Vagina (tissue), 2 donors: Measurements from ENCODE around the gene CD47.

Experiments used
- CTCF ChIP-seq, 3 experiments: fragments of 450-650 bp in 2 of 3; fragments of 200-600 bp in 1 of 3; sonication (generic) in 1 of 3; IDR thresholded peaks; one replicate each; pipeline ENCODE4 v1.5.1; 2017 to 2019; ENCODE audit warnings: antibody characterized with exemption in 3 of 3, mild to moderate bottlenecking in 2 of 3, moderate library complexity in 2 of 3
- POLR2AphosphoS5 ChIP-seq, 2 donors: sonication (generic); formaldehyde crosslinking; IDR thresholded peaks; one replicate each; pipeline ENCODE4 v1.9.0; 2017; ENCODE audit warnings: antibody characterized with exemption in 2 of 2, mild to moderate bottlenecking in 2 of 2, low read depth in 1 of 2; ENCODE audit not compliant: insufficient read depth in 1 of 2

- TF ChIP-seq CTCF (IDR thresholded peaks at IDR 0.05) (no peak), POLR2AphosphoS5 (IDR thresholded peaks at IDR 0.05; ENCODE audit: insufficient read depth in 1 of 2, low read depth in 1 of 2) (no peak)
These were observed 69.3 kb downstream of the CD47 start for GRCh38 chr3:108021533-108021932.
